ENCODE measurements around the gene PA2G4.
A peak's percentile ranks its signal among the peaks of the same experiment; 100 is the strongest.
"Not testable (repeated sequence)": the region's sequence is repeated elsewhere in the genome, so short reads cannot be mapped to it uniquely, and the experiment has no call there.

PA2G4 gene

DNA sequence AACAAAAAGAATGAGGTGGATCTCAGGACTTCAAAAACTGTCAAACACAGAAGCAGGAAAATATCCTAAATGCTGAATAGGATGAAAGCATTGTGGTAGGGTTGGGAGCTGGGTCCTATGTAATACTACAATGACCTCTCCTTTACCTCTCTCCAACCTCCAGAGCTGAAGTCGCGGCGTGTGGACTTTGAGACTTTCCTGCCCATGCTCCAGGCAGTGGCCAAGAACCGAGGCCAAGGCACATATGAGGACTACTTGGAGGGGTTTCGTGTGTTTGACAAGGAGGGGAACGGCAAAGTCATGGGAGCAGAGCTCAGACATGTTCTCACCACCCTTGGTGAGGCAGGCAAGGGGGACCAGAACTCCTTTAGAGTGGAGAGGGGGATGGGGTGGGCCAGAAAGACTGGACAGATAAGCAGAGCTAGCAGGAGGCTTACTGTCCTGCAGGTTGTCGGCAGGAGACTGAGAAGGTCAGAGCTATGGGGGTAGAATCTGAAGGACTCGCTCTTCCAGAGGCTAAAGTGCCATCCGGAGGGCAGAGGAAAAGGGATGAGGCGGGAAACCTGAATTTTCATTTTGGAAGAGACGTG, 51.0 kb downstream of the PA2G4 start:
- ChIA-PET CTCF (no interaction called here), POLR2A (interaction anchor here (1.9 to 2.7 kb wide), 2 partner anchors 27 to 51 kb away, joined by 7 to 15 read pairs; partner anchors contain the start of genes ESYT1 and PA2G4)
- TF ChIP-seq NFRKB (IDR thresholded peaks at IDR 0.05) = no peak
- no peak for TF ChIP-seq ELF4 (IDR thresholded peaks at IDR 0.05)
- no peak for DNase-seq (ENCODE audit: extremely low spot score)

GRCh38 chr12:56156464-56157200, 52.3 kb downstream of the PA2G4 start:
- DNase-seq (ENCODE audit: extremely low spot score) = not testable (repeated sequence)
- POLR2A ChIA-PET = interaction anchor here (0.6 to 1.3 kb wide), 5 partner anchors 29 to 1358 kb away, joined by 3 to 6 read pairs (median 3); partner anchors contain the start of genes ESYT1, RNF41, SMARCC2 and ZC3H10
- CTCF ChIA-PET = interaction anchor here (0.7 kb wide), 1 partner anchor 12 kb away, joined by 3 read pairs; no protein-coding TSS in a partner anchor

- DNase-seq (ENCODE audit: extremely low spot score) = peak; percentile 48
- TF ChIP-seq PKNOX1 (IDR thresholded peaks at IDR 0.05) = peak; percentile 83
- TF ChIP-seq ZNF384 (IDR thresholded peaks at IDR 0.05) = peak; percentile 77
- peak; percentile 93 for TF ChIP-seq L3MBTL2 (conservative IDR thresholded peaks at IDR 0.05)
- TF ChIP-seq BHLHE40 (IDR thresholded peaks at IDR 0.05; ENCODE audit: borderline replicate concordance) = no peak
- no peak for TF ChIP-seq ARNT (IDR thresholded peaks at IDR 0.05)
- CTCF ChIA-PET = no interaction called here
- POLR2A ChIA-PET = interaction anchor here (0.6 to 2.4 kb wide), 8 partner anchors 14 to 1357 kb away, joined by 3 to 23 read pairs (median 7); partner anchors contain the start of genes ESYT1, RNF41 and ZC3H10
Observed at GRCh38 chr12:56157201-56158028, 53.1 kb downstream of the PA2G4 start.

DNA sequence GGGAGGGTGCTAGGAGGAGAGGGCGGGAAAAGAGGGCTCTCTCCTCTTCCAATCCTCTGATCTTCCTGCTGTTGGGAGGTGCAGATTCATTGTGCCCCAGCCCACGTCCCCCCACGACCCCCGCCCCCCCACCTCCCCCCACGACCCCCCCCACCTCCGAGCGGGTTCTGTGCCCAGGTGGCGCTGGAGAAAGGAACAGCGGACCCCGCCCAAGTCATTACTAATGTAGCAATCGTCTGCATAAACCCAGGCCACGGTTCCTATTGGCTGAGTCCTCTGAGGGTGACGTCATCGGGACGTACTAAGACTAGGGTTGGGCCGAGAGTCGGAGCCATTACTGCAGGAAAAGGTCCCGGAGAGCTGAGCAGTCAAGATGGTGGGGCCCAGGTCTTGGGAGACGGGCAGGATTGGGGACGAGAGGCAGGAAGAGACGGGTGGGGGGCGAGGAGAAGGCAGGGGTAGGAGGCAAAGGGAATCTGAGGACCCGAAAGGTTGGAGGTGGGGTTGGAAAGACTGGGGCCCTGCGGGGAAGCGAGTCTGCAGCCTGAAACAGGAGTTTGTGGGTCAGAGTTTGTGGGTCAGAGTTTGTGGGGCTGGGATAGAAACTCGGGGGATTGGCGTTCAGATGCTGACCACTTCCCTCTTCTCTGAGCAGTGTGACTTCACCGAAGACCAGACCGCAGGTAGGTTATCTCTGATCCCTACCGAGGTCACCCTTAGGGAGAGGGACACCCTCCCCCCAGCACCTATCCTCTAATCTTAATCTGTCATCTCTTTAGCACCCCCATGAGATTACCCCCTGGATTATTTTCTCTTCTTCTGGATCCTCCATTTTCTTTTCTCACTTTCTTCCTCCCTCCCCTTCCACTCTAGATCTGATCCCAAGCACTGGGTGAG, 53.9 kb downstream of the PA2G4 start, which contains the start of gene MYL6:
Gene MYL6 (plus strand): TSS at position 331 of the 897 bp plus-strand sequence. CDS start 43 bp downstream, at position 374.
- peak; percentile 90 for DNase-seq (ENCODE audit: extremely low spot score)
- TF ChIP-seq L3MBTL2 (conservative IDR thresholded peaks at IDR 0.05) (no peak), ARNT (IDR thresholded peaks at IDR 0.05) (no peak), FOXA1 (IDR thresholded peaks at IDR 0.05) (no peak), FOXM1 (IDR thresholded peaks at IDR 0.05; ENCODE audit: borderline replicate concordance) (no peak), PKNOX1 (IDR thresholded peaks at IDR 0.05) (no peak), CTBP1 (IDR thresholded peaks at IDR 0.05; ENCODE audit: borderline replicate concordance) (no peak), TARDBP (IDR thresholded peaks at IDR 0.05) (no peak), SUZ12 (IDR thresholded peaks at IDR 0.05) (no peak), LEF1 (IDR thresholded peaks at IDR 0.05; ENCODE audit: borderline replicate concordance) (no peak), BHLHE40 (IDR thresholded peaks at IDR 0.05; ENCODE audit: borderline replicate concordance) (no peak; the same call in 1 of the 2 replicates), FOXK2 (IDR thresholded peaks at IDR 0.05) (no peak), HDGF (IDR thresholded peaks at IDR 0.05; ENCODE audit: borderline replicate concordance) (no peak), ZNF384 (IDR thresholded peaks at IDR 0.05) (no peak), SP1 (IDR thresholded peaks at IDR 0.05) (no peak), NFRKB (IDR thresholded peaks at IDR 0.05) (peak; percentile 61; the same call in 1 of the 2 replicates), ELF4 (IDR thresholded peaks at IDR 0.05) (peak; percentile 79)
- ChIA-PET POLR2A (interaction anchor here (1.0 to 2.4 kb wide), 8 partner anchors 9 to 76 kb away, joined by 3 to 23 read pairs (median 8); partner anchors contain the start of genes ESYT1, RNF41, SMARCC2 and ZC3H10), CTCF (interaction anchor here (0.6 kb wide), 2 partner anchors 21 to 59 kb away, joined by 3 to 5 read pairs; no protein-coding TSS in a partner anchor)

GRCh38 chr12:56158926-56159461, 54.6 kb downstream of the PA2G4 start:
- DNase-seq (ENCODE audit: extremely low spot score) = peak; percentile 53
- TF ChIP-seq CTBP1 (IDR thresholded peaks at IDR 0.05; ENCODE audit: borderline replicate concordance) = no peak
- TF ChIP-seq PKNOX1 (IDR thresholded peaks at IDR 0.05) = peak; percentile 89
- TF ChIP-seq HDGF (IDR thresholded peaks at IDR 0.05; ENCODE audit: borderline replicate concordance) = no peak
- TF ChIP-seq ARNT (IDR thresholded peaks at IDR 0.05) = no peak
- ChIA-PET CTCF (no interaction called here), POLR2A (interaction anchor here (0.7 to 2.4 kb wide), 8 partner anchors 9 to 63 kb away, joined by 3 to 23 read pairs (median 8); partner anchors contain the start of genes ESYT1, RNF41, SMARCC2 and ZC3H10)
